Activated CD8-positive, alpha-beta T cell treated with anti-CD3 and anti-CD28 coated beads for 36 hours (primary cell): ENCODE data around the gene KLF5. TPM values are rescaled to one million over a fixed set of nuclear protein-coding genes. Genes with fewer than 3 reads are reported as not detected.

ENCODE experiments used
- ATAC-seq: fragments of 200-7000 bp; cut with Tn5 transposase; one replicate; pipeline ENCODE4 v1.10.0; 2021; ENCODE audit warnings: mild to moderate bottlenecking, moderate library complexity
- CTCF ChIA-PET: fragments of 350-600 bp; sonication (Branson Sonifier 250); formaldehyde crosslinking; loops from one replicate; lab custom pipeline; 2021; ENCODE audit warnings: antibody characterized with exemption; lab: Charles Lee
- POLR2A ChIA-PET: fragments of 350-600 bp; sonication (Branson Sonifier 250); formaldehyde crosslinking; loops from one replicate; lab custom pipeline; 2021; ENCODE audit warnings: antibody characterized with exemption; lab: Charles Lee
- DNase-seq: peaks from one replicate; pipeline ENCODE4 v3.0.0-alpha.2; 2020
- H3K27ac Mint-ChIP-seq: one replicate; pipeline ENCODE4 v1.8.0; 2021; ENCODE audit warnings: mild to moderate bottlenecking, mixed read lengths
- H3K27me3 Mint-ChIP-seq: one replicate; pipeline ENCODE4 v1.8.0; 2021; ENCODE audit warnings: mixed read lengths
- H3K36me3 Mint-ChIP-seq: one replicate; pipeline ENCODE4 v1.8.0; 2021; ENCODE audit warnings: low read depth, mixed read lengths
- H3K4me1 Mint-ChIP-seq: one replicate; pipeline ENCODE4 v1.8.0; 2021; ENCODE audit warnings: low read depth, mixed read lengths
- H3K4me3 Mint-ChIP-seq: one replicate; pipeline ENCODE4 v1.8.0; 2021; ENCODE audit warnings: mild to moderate bottlenecking, moderate library complexity, mixed read lengths
- H3K9me3 Mint-ChIP-seq: one replicate; pipeline ENCODE4 v1.8.0; 2021; ENCODE audit warnings: mixed read lengths
- intact Hi-C: fragments of 100-400 bp; cut with micrococcal nuclease; formaldehyde crosslinking; loops from one replicate; pipeline ENCODE4 v1.10.0; 2022
- total RNA-seq, 2 experiments: library from RNA; stranded (reverse); gene quantifications; one replicate each; pipeline ENCODE4 v1.2.3, GENCODE V29; 2021
- TF ChIP-seq, protein P1 (sequence below): fragments of 200-600 bp; IDR thresholded peaks from one replicate; pipeline ENCODE4 v1.8.0; 2022; ENCODE audit warnings: antibody characterized with exemption, mild to moderate bottlenecking

KLF5 gene
- total RNA-seq, 2 experiments from 2014 or later: 1.3 to 1.6 TPM

DNA sequence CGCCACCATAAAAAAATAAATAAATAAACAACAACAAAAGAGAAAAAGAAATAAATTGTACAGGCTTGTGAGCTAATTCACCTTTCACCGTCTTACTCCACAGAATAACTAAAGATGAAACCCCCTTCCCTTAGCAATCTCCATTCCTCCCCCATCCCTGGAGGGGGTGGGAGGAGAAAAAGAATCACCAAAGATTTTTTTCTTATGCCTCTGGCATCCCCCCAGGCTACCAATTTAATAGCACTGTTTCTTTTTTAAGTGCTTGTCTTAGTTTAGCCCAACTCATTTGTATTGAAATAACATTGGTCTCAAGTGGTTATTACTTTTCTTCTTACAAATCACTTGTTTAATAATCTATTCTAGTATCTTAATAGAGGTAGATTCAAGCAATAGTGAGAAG lies 23.9 kb upstream of the KLF5 start:
- no peaks in the 10 kb centered on the region for H3K27me3 Mint-ChIP-seq
- H3K4me3 Mint-ChIP-seq: no peak overlapping the region
- CTCF ChIA-PET: no interaction called here
- no peak for DNase-seq
- no peaks in the 10 kb centered on the region for H3K9me3 Mint-ChIP-seq
- no peak overlapping the region for H3K27ac Mint-ChIP-seq
- intact Hi-C loops: no loop called here
- H3K36me3 Mint-ChIP-seq: no peaks in the 10 kb centered on the region
- ATAC-seq: no peak
- TF ChIP-seq, protein P1, sequence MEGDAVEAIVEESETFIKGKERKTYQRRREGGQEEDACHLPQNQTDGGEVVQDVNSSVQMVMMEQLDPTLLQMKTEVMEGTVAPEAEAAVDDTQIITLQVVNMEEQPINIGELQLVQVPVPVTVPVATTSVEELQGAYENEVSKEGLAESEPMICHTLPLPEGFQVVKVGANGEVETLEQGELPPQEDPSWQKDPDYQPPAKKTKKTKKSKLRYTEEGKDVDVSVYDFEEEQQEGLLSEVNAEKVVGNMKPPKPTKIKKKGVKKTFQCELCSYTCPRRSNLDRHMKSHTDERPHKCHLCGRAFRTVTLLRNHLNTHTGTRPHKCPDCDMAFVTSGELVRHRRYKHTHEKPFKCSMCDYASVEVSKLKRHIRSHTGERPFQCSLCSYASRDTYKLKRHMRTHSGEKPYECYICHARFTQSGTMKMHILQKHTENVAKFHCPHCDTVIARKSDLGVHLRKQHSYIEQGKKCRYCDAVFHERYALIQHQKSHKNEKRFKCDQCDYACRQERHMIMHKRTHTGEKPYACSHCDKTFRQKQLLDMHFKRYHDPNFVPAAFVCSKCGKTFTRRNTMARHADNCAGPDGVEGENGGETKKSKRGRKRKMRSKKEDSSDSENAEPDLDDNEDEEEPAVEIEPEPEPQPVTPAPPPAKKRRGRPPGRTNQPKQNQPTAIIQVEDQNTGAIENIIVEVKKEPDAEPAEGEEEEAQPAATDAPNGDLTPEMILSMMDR: no peak
- POLR2A ChIA-PET: no interaction called here
- no peaks in the 10 kb centered on the region for H3K4me1 Mint-ChIP-seq

DNA sequence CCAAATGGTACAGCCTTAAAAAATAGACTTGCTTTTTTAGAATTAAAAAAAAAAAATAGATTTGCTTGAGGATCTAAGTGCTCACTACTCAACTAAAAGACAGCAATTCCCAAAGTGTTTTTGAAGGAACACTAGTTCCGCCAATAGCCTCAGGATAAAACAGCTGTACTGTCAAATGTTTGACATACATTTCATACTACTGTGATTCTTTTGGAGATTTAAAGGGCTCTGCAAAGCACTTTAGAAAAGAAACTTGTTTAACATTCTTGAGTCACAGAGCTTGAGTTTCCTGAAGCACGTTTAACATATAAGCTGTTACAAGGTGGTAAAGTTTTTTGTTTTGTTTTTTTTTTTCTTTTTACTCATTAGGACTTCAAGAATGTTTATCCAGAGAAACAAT lies 23.1 kb upstream of the KLF5 start:
- intact Hi-C loops: no loop called here
- H3K36me3 Mint-ChIP-seq: no peaks in the 10 kb centered on the region
- H3K27ac Mint-ChIP-seq: no peak overlapping the region
- no peak overlapping the region for H3K4me3 Mint-ChIP-seq
- no peaks in the 10 kb centered on the region for H3K9me3 Mint-ChIP-seq
- POLR2A ChIA-PET: interaction anchor here (0.6 kb wide), 1 partner anchor 223 kb away, joined by 3 read pairs; no protein-coding TSS in a partner anchor
- no peaks in the 10 kb centered on the region for H3K4me1 Mint-ChIP-seq
- no peaks in the 10 kb centered on the region for H3K27me3 Mint-ChIP-seq
- DNase-seq (no peak), ATAC-seq (no peak)
- TF ChIP-seq, protein P1: no peak
- CTCF ChIA-PET: no interaction called here

DNA sequence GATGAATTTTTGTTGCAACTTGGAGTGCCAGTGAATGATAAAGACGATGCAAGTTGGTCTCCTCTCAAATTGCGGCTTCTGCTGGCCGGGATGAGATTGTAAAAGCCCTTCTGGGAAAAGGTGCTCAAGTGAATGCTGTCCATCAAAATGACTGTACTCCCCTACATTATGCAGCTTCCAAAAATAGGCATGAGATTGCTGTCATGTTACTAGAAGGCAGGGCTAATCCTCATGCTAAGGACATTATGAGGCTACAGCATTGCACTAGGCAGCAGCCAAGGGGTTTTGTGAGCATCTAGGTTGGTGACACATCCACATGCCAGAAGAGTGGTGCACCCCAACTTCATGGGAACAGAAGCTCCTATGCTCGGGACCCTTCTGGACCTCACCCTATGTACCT lies 22.2 kb upstream of the KLF5 start:
- POLR2A ChIA-PET: no interaction called here
- Mint-ChIP-seq H3K36me3 (no peaks in the 10 kb centered on the region), H3K9me3 (no peaks in the 10 kb centered on the region), H3K4me1 (no peaks in the 10 kb centered on the region), H3K27ac (no peak overlapping the region), H3K4me3 (no peak overlapping the region), H3K27me3 (no peaks in the 10 kb centered on the region)
- TF ChIP-seq, protein P1: no peak
- intact Hi-C loops: no loop called here
- CTCF ChIA-PET: interaction anchor here (1.1 kb wide), 1 partner anchor 496 kb away, joined by 3 read pairs; no protein-coding TSS in a partner anchor
- ATAC-seq (no peak), DNase-seq (no peak)

DNA sequence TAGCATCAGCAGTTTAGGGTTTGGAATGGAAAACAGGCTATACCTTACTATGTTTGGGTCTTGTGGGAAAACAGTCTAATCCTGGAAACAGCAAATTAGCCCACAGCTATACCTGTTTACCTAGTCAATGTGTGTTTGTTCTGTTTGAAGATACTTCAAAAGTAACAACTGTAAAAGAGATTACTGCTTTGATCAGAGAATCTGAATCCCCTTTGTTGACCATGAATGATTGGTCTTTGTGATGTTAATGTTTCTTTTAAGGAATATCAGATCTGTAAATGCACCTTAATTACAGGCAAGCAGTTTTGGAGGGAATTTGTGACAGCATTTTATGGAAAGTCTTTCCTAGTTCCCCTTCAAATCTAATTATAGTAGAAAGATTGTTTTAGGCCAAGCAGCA lies 20.7 kb upstream of the KLF5 start:
- no peaks in the 10 kb centered on the region for H3K36me3 Mint-ChIP-seq
- CTCF ChIA-PET: interaction anchor here (1.7 kb wide), 1 partner anchor 19 kb away, joined by 3 read pairs; no protein-coding TSS in a partner anchor
- H3K27ac Mint-ChIP-seq: no peak overlapping the region

More for the DNA sequence above, 20.7 kb upstream of the KLF5 start:
- no peaks in the 10 kb centered on the region for H3K9me3 Mint-ChIP-seq
- TF ChIP-seq, protein P1: no peak
- ATAC-seq (no peak), DNase-seq (no peak)
- no peaks in the 10 kb centered on the region for H3K4me1 Mint-ChIP-seq
- POLR2A ChIA-PET: no interaction called here
- intact Hi-C loops: no loop called here
- no peaks in the 10 kb centered on the region for H3K27me3 Mint-ChIP-seq
- no peak overlapping the region for H3K4me3 Mint-ChIP-seq
